Uterus (tissue), 4 donors: ENCODE measurements around the gene CAMTA1. TPM values are rescaled to one million over a fixed set of nuclear protein-coding genes. Genes with fewer than 3 reads are reported as not detected.

Experiments
- DNase-seq, 2 donors: peaks; one replicate each; pipeline ENCODE4 v3.0.0-alpha.2; 2019 to 2020
- H3K27ac ChIP-seq, 2 donors: fragments of 200-600 bp; sonication (generic); 1 replicate in 1 of 2; 2 replicates in 1 of 2; pipeline ENCODE4 v1.5.1; 2016 to 2018
- H3K27me3 ChIP-seq, 2 donors: fragments of 200-600 bp; sonication (generic); one replicate each; pipeline ENCODE4 v1.5.1; 2018 to 2019; ENCODE audit warnings: control low read depth in 1 of 2
- H3K36me3 ChIP-seq, 2 donors: fragments of 200-600 bp; sonication (generic); one replicate each; pipeline ENCODE4 v1.5.1; 2019; ENCODE audit warnings: control low read depth in 1 of 2
- H3K4me1 ChIP-seq, 2 donors: fragments of 200-600 bp; sonication (generic); one replicate each; pipeline ENCODE4 v1.5.1; 2018 to 2019; ENCODE audit warnings: control low read depth in 1 of 2
- H3K4me3 ChIP-seq, 2 donors: fragments of 200-600 bp; sonication (generic); 1 replicate in 1 of 2; 2 replicates in 1 of 2; pipeline ENCODE4 v1.5.1; 2018 to 2019; ENCODE audit warnings: mild to moderate bottlenecking in 1 of 2
- H3K9me3 ChIP-seq, 2 donors: fragments of 200-600 bp; sonication (generic); one replicate each; pipeline ENCODE4 v1.5.1; 2019; ENCODE audit warnings: control low read depth in 1 of 2
- CTCF ChIP-seq, 4 experiments: fragments of 200-600 bp in 2 of 4; fragments of 450-650 bp in 2 of 4; sonication (generic) in 2 of 4; IDR thresholded peaks; one replicate each; pipeline ENCODE4 v1.5.1; 2016 to 2019; ENCODE audit warnings: antibody characterized with exemption in 4 of 4, mild to moderate bottlenecking in 2 of 4, moderate library complexity in 1 of 4
- POLR2A ChIP-seq, 2 donors: fragments of 450-650 bp; IDR thresholded peaks; one replicate each; pipeline ENCODE4 v1.6.1; 2016; ENCODE audit warnings: antibody characterized with exemption in 2 of 2, mild to moderate bottlenecking in 1 of 2, moderate library complexity in 1 of 2
- intact Hi-C: fragments of 100-400 bp; cut with DNase I; formaldehyde crosslinking; loops from one replicate; pipeline ENCODE4 v1.15.1; 2023; ENCODE audit warnings: low total_unique reads
- total RNA-seq, 4 donors: library from RNA; depleted of rRNA in 3 of 4; stranded (reverse); fragments of >200 nt in 3 of 4; gene quantifications; one replicate each; pipeline versions ENCODE4 v1.1.0 to v1.2.4, GENCODE V29; 2014 to 2023
- donor health status: DM: yes; HTN: yes; CAD: no.

Gene CAMTA1
- total RNA-seq, 4 donors from 2014 or later, result 29.7 to 427 (median 64.8) TPM

- Histone ChIP-seq H3K36me3 (no peaks in the 10 kb centered on the region), H3K4me1 (no peaks in the 10 kb centered on the region), H3K27ac (no peak overlapping the region), H3K9me3 (no peaks in the 10 kb centered on the region), H3K27me3 (no peaks in the 10 kb centered on the region), H3K4me3 (no peak overlapping the region)
- TF ChIP-seq CTCF (IDR thresholded peaks at IDR 0.05) (no peak), POLR2A (IDR thresholded peaks at IDR 0.05) (no peak)
- intact Hi-C loops, result no loop called here
- no peak for DNase-seq
Observed at GRCh38 chr1:7500381-7501083, 715.3 kb downstream of the CAMTA1 start.

DNA sequence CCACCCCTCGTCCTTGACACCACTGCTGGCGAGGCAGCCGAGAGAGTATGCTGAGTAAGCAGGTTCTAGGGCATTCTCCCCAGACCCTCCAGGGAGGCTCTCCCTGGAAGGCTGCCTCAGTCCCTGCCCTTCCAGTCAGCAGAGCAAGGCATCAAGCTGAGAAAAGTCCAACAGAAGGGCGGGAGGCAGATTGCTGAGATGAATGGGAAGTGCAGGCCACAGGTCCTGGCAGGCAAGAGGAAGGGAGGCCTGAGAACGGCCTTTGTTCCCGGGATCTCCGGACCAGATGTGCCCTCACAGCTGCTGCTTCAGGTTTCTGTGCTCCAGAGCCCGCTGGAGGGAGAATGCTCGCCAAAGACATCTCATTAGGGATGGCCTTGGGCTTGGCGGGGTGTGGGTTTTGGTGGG, 715.8 kb downstream of the CAMTA1 start:
- H3K9me3 ChIP-seq, result no peaks in the 10 kb centered on the region
- no peaks in the 10 kb centered on the region for H3K27me3 ChIP-seq
- no peaks in the 10 kb centered on the region for H3K36me3 ChIP-seq
- H3K4me1 ChIP-seq, result no peaks in the 10 kb centered on the region
- DNase-seq, result no peak
- no peak overlapping the region for H3K27ac ChIP-seq
- TF ChIP-seq POLR2A (IDR thresholded peaks at IDR 0.05), result no peak
- no peak for TF ChIP-seq CTCF (IDR thresholded peaks at IDR 0.05)
- intact Hi-C loops, result no loop called here
- H3K4me3 ChIP-seq, result no peak overlapping the region

GRCh38 chr1:7501723-7502603, 716.7 kb downstream of the CAMTA1 start:
- Histone ChIP-seq H3K36me3 (no peaks in the 10 kb centered on the region), H3K4me1 (no peaks in the 10 kb centered on the region), H3K27ac (no peak overlapping the region), H3K4me3 (no peak overlapping the region), H3K9me3 (no peaks in the 10 kb centered on the region), H3K27me3 (no peaks in the 10 kb centered on the region)
- TF ChIP-seq POLR2A (IDR thresholded peaks at IDR 0.05) (no peak), CTCF (IDR thresholded peaks at IDR 0.05) (no peak)
- DNase-seq, result no peak
- intact Hi-C loops, result no loop called here

DNA sequence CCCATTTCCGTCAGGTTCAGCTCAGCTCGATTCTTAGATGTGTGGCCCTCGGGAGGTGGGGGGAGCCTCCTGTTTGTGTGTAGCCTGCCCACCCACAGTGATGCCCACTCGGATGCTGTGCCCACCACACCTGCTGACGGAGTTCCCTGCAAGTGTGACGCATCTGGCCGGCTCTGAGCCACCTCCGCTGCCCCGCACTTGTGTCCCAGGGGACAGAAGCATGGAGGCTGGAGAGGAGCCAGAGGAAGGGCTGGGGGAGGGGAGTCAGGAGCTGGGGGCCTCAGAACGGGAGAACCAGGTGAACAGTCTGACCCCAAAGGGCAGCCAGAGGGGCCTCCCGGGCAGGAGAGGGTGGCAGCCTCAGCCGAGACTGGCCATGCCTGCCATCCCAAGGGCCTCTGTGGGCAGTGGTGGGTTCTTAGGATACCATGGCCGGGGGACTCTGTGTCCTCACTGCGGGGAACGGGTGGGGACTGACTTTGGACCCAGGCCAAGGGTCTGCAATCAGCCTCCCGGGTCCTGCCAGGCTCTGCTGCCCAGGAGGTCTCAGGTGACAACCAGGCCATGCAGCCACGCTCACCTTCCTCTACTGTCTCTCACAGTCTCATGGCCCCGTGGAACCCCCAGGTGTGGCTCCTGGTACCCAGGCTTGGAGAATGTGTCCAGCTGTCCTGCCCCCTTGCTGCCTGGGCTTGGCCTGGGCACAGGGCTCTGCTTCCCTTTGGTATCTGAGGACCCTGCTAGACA, 718.6 kb downstream of the CAMTA1 start:
- no peaks in the 10 kb centered on the region for H3K4me1 ChIP-seq
- H3K27me3 ChIP-seq, result no peaks in the 10 kb centered on the region
- no peaks in the 10 kb centered on the region for H3K36me3 ChIP-seq
- no peak overlapping the region for H3K4me3 ChIP-seq
- intact Hi-C loops, result no loop called here
- H3K27ac ChIP-seq, result no peak overlapping the region
- TF ChIP-seq POLR2A (IDR thresholded peaks at IDR 0.05), result no peak
- no peak for TF ChIP-seq CTCF (IDR thresholded peaks at IDR 0.05)
- no peak for DNase-seq
- no peaks in the 10 kb centered on the region for H3K9me3 ChIP-seq

GRCh38 chr1:7504438-7504720, 719.1 kb downstream of the CAMTA1 start:
- Histone ChIP-seq H3K4me3 (no peak overlapping the region), H3K27ac (no peak overlapping the region), H3K4me1 (no peaks in the 10 kb centered on the region), H3K36me3 (no peaks in the 10 kb centered on the region), H3K27me3 (no peaks in the 10 kb centered on the region), H3K9me3 (no peaks in the 10 kb centered on the region)
- DNase-seq, result no peak
- TF ChIP-seq POLR2A (IDR thresholded peaks at IDR 0.05) (no peak), CTCF (IDR thresholded peaks at IDR 0.05) (no peak)
- intact Hi-C loops, result no loop called here
